Heart left ventricle (tissue), 16 donors: ENCODE results near the gene SYNPO. TPM values are rescaled to one million over a fixed set of nuclear protein-coding genes. Genes with fewer than 3 reads are reported as not detected.

ENCODE experiments used
- ATAC-seq, 4 donors: fragments of 200-7000 bp; cut with Tn5 transposase; one replicate each; pipeline ENCODE4 v1.9.1; 2020 to 2022; ENCODE audit warnings: moderate library complexity in 4 of 4, mild to moderate bottlenecking in 3 of 4, moderate number of reproducible peaks in 1 of 4
- DNase-seq, 5 donors: peaks; one replicate each; pipeline ENCODE4 v3.0.0-alpha.2; 2020
- H3K27ac ChIP-seq, 12 donors: fragments of 200-600 bp; sonication (generic) in 4 of 12; one replicate each; pipeline versions ENCODE4 v1.5.0 to v1.8.0; 2016 to 2022; ENCODE audit warnings: mild to moderate bottlenecking in 2 of 12
- H3K27me3 ChIP-seq, 9 donors: fragments of 200-600 bp; sonication (generic) in 2 of 9; one replicate each; pipeline versions ENCODE4 v1.5.1 to v1.8.0; 2016 to 2022; ENCODE audit warnings: mild to moderate bottlenecking in 3 of 9
- H3K36me3 ChIP-seq, 9 donors: fragments of 200-600 bp; sonication (generic) in 2 of 9; one replicate each; pipeline versions ENCODE4 v1.5.0 to v1.8.0; 2018 to 2022; ENCODE audit warnings: mild to moderate bottlenecking in 2 of 9
- H3K4me1 ChIP-seq, 12 donors: fragments of 200-600 bp; sonication (generic) in 4 of 12; one replicate each; pipeline versions ENCODE4 v1.5.0 to v1.8.0; 2016 to 2022; ENCODE audit warnings: mild to moderate bottlenecking in 3 of 12
- H3K4me3 ChIP-seq, 12 donors: fragments of 200-600 bp; sonication (generic) in 4 of 12; one replicate each; pipeline versions ENCODE4 v1.5.0 to v1.8.0; 2017 to 2022; ENCODE audit warnings: mild to moderate bottlenecking in 9 of 12, moderate library complexity in 4 of 12
- H3K9me3 ChIP-seq, 12 donors: fragments of 200-600 bp; sonication (generic) in 4 of 12; one replicate each; pipeline versions ENCODE4 v1.5.0 to v1.8.0; 2016 to 2022; ENCODE audit warnings: mild to moderate bottlenecking in 1 of 12
- POLR2A ChIP-seq, 2 donors: fragments of 450-650 bp; IDR thresholded peaks; one replicate each; pipeline ENCODE4 v1.6.1; 2017; ENCODE audit warnings: antibody characterized with exemption in 2 of 2, mild to moderate bottlenecking in 2 of 2, moderate library complexity in 2 of 2
- WGBS, 4 donors: extraction: QIAGEN DNeasy Blood & Tissue Kit in 2 of 4; methylation state at CpG; one replicate each; pipeline versions ENCODE4 v1.1.5 to v1.1.7; 2013 to 2018; 5-methylcytosine and 5-hydroxymethylcytosine counted together
- intact Hi-C, 10 donors: fragments of 100-400 bp; cut with DNase I; formaldehyde crosslinking; loops; one replicate each; pipeline versions ENCODE4 v1.11.1 to v1.14.2; 2022
- polyA plus RNA-seq, 2 donors: library from polyadenylated mRNA; stranded (reverse); fragments of 200-250 nt; gene quantifications; one replicate each; pipeline ENCODE4 v1.2.3, GENCODE V29; 2013
- total RNA-seq, 9 donors: library from RNA; depleted of rRNA in 2 of 9; stranded (reverse); fragments of >200 nt in 2 of 9; fragmentation: NEBNext Ultra II Directional in 3 of 9; extraction: Animal tissue kit (Norgen Biotek cat#: 25700) in 3 of 9; gene quantifications; one replicate each; pipeline versions ENCODE4 v1.1.0 to v1.2.4, GENCODE V29; 2016 to 2023
- TF ChIP-seq, protein P1 (sequence below), 12 donors: fragments of 200-600 bp; sonication (generic) in 4 of 12; IDR thresholded peaks; one replicate each; pipeline versions ENCODE4 v1.5.0 to v1.8.0; 2018 to 2022; ENCODE audit warnings: antibody characterized with exemption in 12 of 12, mild to moderate bottlenecking in 5 of 12
- donor health status: ischemic (EF 13 %, LVEDD 7.1; RV severe dilation, severe dysfunction).
- donor health status: healthy with polysubstance abuse.
- donor health status: DM: no; HTN: yes; CAD: no.
- donor health status: DM: no; HTN: no; CAD: no.
- donor health status: ischemic (EF 25% LVEDD 6.9; RV normal size, moderate dysfunction).
- donor health status: ischemic (EF 25% LVEDD 5.7; RV mildly dilated, moderate dysfunction).
- donor health status: healthy.
- donor health status: DM: yes; HTN: yes; CAD: no.
- donor health status: ischemic (EF 35%, LVEDD 5.7; RV mildly dilated, moderate dysfunction).
- donor health status: nonischemic (EF 11% LVEDD 7.7; RV severe dilation, severe dysfunction).
- donor health status: DM: yes; HTN: yes; CAD: no.
- donor health status: PGD.
- donor health status: ischemic (EF 29% LVEDD 5.4; RV normal size, mild dysfunction).
- donor health status: nonischemic (EF 23%, LVEDD 6.1; RV moderate dilation, normal function).

The SYNPO gene
- total and polyA plus RNA-seq, 11 donors = 304 to 791 (median 590) TPM

DNA sequence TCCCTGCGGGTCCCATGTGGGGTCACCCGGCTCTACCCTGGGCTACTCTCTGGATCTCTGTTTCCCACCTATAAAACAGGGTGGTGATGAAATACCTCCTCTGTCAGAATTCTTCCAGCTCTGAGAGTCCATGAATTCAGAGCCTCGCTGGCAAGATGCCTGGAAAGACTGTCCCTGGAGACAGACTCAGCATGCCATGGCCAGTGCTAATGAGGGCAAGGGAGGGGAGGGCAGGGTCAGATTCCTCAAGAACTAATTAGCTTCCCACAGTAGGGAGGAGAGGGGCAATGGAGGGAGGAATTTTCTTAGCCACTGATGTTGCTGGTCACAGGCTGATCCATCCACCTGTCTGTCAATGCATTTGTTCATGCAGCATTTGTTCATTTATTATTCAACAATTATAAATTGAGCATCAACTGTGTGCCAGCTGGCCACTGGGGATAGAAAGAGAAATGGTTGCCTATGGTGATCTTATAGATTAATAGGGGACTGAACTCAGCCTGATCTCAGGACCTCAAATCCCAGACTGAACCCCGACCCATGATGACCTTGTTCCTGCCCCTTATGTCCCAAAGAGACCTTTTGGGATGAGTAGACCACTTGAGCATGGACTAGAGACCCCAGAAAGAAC lies 4.7 kb downstream of the SYNPO start:
- ATAC-seq = no peak
- TF ChIP-seq, protein P1, sequence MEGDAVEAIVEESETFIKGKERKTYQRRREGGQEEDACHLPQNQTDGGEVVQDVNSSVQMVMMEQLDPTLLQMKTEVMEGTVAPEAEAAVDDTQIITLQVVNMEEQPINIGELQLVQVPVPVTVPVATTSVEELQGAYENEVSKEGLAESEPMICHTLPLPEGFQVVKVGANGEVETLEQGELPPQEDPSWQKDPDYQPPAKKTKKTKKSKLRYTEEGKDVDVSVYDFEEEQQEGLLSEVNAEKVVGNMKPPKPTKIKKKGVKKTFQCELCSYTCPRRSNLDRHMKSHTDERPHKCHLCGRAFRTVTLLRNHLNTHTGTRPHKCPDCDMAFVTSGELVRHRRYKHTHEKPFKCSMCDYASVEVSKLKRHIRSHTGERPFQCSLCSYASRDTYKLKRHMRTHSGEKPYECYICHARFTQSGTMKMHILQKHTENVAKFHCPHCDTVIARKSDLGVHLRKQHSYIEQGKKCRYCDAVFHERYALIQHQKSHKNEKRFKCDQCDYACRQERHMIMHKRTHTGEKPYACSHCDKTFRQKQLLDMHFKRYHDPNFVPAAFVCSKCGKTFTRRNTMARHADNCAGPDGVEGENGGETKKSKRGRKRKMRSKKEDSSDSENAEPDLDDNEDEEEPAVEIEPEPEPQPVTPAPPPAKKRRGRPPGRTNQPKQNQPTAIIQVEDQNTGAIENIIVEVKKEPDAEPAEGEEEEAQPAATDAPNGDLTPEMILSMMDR (IDR thresholded peaks at IDR 0.05) = no peak
- no peak for TF ChIP-seq POLR2A (IDR thresholded peaks at IDR 0.05)
- Histone ChIP-seq H3K27ac (peak overlapping the region; percentile 75 to 100 (median 96)), H3K4me1 (peaks cover 36 to 100% (median 96%) of the 10 kb centered on the region in 12 donors), H3K27me3 (no peaks in the 10 kb centered on the region), H3K36me3 (peaks cover 0 to 31% (median 22%) of the 10 kb centered on the region in 9 donors), H3K4me3 (peak overlapping the region in 4 of 12 donors; percentile 7 to 70 (median 18)), H3K9me3 (no peaks in the 10 kb centered on the region)
- WGBS, 4 donors = 29 to 44% (median 39%) methylated on average over 4 of the region's 4 CpGs
- intact Hi-C loops = loop anchor here in 2 of 10 donors (5.0 kb wide), 1 partner anchor 33 kb away; no protein-coding TSS in a partner anchor
- peak; percentile 76 to 90 (median 85) for DNase-seq

DNA sequence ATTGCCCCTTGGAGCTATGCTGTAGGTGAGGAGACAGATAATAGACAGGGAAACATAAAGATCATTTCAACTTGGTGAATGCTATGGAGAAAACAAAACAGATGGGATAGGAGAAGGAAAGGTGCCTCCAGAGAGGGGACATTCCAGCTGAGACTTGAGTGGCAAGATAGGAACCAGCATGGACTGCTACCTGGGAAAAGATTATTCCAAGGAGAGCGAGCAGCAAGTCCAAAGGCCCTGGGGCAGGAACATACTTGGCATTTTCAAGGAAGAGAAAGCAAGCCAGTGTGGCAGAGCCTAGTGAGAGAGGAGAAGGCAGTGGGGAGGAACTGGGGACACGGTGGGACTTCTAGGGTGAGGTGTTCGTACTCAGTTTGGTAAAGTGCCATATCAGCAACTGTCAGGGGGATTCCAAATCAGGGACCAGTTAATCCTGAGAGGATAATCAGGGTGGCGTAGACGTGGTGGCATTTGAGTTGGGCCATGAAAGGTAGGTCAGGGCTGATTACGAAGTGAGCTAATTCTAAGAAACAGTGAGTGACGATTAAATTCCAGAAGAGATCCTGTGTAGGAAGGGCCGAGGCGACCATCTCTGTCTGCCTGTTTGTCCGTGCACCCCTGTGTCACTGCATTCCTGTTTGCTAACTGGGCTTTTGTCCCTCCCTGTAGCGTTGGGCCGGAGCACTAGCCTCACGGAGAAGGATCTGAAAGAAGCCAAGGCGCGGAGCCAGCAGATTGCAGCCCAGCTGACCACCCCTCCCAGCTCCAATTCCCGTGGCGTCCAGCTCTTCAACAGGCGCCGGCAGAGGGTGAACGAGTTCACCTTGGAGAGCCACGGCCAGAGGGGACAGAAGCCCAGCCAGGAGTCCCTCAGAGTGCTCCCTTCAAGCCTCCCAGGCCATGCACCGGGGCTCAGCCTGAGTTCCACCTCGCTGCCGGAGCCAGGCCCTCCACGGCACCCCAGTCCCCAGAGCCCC lies 7.1 kb downstream of the SYNPO start:
- no peak for TF ChIP-seq POLR2A (IDR thresholded peaks at IDR 0.05)
- TF ChIP-seq, protein P1 (IDR thresholded peaks at IDR 0.05) = peak in 2 of 12 donors; percentile 20 to 30
- peak; percentile 86 to 94 (median 88) for DNase-seq
- intact Hi-C loops = loop anchor here in 2 of 10 donors (2.0 to 5.0 kb wide), 2 partner anchors 23 to 35 kb away; no protein-coding TSS in a partner anchor
- H3K27ac ChIP-seq = peak overlapping the region; percentile 61 to 100 (median 95)
- peak; percentile 52 to 68 (median 58) for ATAC-seq
- peak overlapping the region in 1 of 12 donors; percentile 11 for H3K4me3 ChIP-seq
- no peaks in the 10 kb centered on the region for H3K27me3 ChIP-seq
- 27 to 34% (median 31%) methylated on average over 20 to 25 of the region's 25 CpGs for WGBS, 4 donors
- peaks cover 5 to 54% (median 39%) of the 10 kb centered on the region in 9 donors for H3K36me3 ChIP-seq
- H3K4me1 ChIP-seq = peaks cover 28 to 100% (median 91%) of the 10 kb centered on the region in 12 donors
- no peaks in the 10 kb centered on the region for H3K9me3 ChIP-seq

DNA sequence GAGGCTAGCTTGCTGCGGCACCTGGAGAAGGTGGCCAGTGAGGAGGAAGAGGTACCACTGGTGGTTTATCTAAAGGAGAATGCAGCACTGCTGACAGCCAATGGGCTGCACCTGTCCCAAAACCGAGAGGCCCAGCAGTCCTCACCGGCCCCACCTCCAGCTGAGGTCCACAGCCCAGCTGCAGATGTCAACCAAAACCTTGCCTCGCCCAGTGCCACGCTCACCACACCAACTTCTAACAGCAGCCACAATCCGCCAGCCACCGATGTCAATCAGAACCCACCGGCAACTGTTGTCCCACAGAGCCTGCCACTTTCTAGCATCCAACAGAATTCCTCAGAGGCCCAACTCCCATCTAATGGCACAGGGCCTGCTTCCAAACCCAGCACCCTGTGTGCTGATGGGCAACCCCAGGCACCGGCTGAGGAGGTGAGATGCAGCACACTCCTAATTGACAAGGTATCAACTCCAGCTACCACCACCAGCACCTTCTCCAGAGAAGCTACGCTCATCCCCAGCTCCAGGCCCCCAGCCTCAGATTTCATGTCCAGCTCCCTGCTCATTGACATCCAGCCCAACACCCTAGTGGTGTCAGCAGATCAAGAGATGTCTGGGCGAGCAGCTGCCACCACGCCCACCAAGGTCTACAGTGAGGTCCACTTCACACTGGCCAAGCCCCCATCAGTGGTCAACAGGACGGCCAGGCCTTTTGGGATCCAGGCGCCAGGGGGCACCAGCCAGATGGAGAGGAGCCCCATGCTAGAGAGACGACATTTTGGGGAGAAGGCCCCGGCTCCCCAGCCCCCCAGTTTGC lies 8.0 kb downstream of the SYNPO start:
- Histone ChIP-seq H3K27me3 (no peaks in the 10 kb centered on the region), H3K4me3 (peak overlapping the region in 1 of 12 donors; percentile 11), H3K4me1 (peaks cover 20 to 100% (median 91%) of the 10 kb centered on the region in 12 donors), H3K9me3 (no peaks in the 10 kb centered on the region), H3K27ac (peak overlapping the region; percentile 20 to 100 (median 95)), H3K36me3 (peaks cover 5 to 63% (median 39%) of the 10 kb centered on the region in 9 donors)
- WGBS, 4 donors = 76 to 81% (median 78%) methylated on average over 12 to 16 of the region's 16 CpGs
- ATAC-seq = no peak
- TF ChIP-seq, protein P1 (IDR thresholded peaks at IDR 0.05) = no peak
- TF ChIP-seq POLR2A (IDR thresholded peaks at IDR 0.05) = no peak
- intact Hi-C loops = loop anchor here in 2 of 10 donors (2.0 to 5.0 kb wide), 2 partner anchors 24 to 36 kb away; no protein-coding TSS in a partner anchor
- peak in 4 of 5 donors; percentile 13 to 47 (median 34) for DNase-seq
